Thyroid gland (tissue), 4 donors: ENCODE measurements around the gene HOXC9.

Source experiments
- POLR2A ChIP-seq, 2 donors: fragments of 450-650 bp; IDR thresholded peaks; one replicate each; pipeline ENCODE4 v1.6.1; 2017; ENCODE audit warnings: antibody characterized with exemption in 2 of 2, mild to moderate bottlenecking in 2 of 2, moderate library complexity in 1 of 2
- TF ChIP-seq, protein P1 (sequence below), 6 experiments: fragments of 200-600 bp in 3 of 6; fragments of 450-650 bp in 3 of 6; sonication (generic) in 3 of 6; IDR thresholded peaks; one replicate each; pipeline ENCODE4 v1.5.1; 2016 to 2019; ENCODE audit warnings: antibody characterized with exemption in 6 of 6, mild to moderate bottlenecking in 2 of 6, inconsistent platforms in 1 of 6, moderate library complexity in 1 of 6

DNA sequence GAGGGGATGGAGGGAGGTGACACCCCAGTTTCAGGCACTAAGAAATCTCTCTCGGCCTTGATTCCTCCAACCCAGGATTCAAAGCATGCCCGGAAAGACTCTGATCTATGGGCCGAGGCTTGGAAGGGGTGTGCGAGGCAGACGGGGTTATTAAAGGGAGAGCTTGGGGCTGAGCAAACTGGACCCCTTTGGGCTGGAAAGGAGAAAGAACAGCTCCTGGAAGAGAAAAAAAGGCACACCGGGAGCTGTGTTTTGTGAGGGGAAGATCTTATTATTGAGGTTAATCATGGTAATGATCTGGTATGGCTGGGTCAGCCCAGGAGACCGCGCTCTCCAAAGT is 48.0 kb downstream of the HOXC9 start:
- TF ChIP-seq POLR2A (IDR thresholded peaks at IDR 0.05) = no peak
- TF ChIP-seq, protein P1, sequence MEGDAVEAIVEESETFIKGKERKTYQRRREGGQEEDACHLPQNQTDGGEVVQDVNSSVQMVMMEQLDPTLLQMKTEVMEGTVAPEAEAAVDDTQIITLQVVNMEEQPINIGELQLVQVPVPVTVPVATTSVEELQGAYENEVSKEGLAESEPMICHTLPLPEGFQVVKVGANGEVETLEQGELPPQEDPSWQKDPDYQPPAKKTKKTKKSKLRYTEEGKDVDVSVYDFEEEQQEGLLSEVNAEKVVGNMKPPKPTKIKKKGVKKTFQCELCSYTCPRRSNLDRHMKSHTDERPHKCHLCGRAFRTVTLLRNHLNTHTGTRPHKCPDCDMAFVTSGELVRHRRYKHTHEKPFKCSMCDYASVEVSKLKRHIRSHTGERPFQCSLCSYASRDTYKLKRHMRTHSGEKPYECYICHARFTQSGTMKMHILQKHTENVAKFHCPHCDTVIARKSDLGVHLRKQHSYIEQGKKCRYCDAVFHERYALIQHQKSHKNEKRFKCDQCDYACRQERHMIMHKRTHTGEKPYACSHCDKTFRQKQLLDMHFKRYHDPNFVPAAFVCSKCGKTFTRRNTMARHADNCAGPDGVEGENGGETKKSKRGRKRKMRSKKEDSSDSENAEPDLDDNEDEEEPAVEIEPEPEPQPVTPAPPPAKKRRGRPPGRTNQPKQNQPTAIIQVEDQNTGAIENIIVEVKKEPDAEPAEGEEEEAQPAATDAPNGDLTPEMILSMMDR (IDR thresholded peaks at IDR 0.05) = no peak
